Mucosa of rectum (tissue), 2 donors: ENCODE measurements around the gene COL24A1.

Experiments used
- H3K27ac ChIP-seq, 2 donors: one replicate each; pipeline ENCODE4 v1.7.0; 2013; ENCODE audit warnings: inconsistent platforms in 2 of 2, low read depth in 2 of 2, low read length in 2 of 2
- H3K27me3 ChIP-seq, 2 donors: one replicate each; pipeline ENCODE4 v1.7.0; 2013; ENCODE audit warnings: low read length in 2 of 2; ENCODE audit not compliant: control insufficient read depth in 2 of 2, insufficient read depth in 2 of 2
- H3K36me3 ChIP-seq, 2 donors: one replicate each; pipeline ENCODE4 v1.7.0; 2013; ENCODE audit warnings: low read length in 2 of 2; ENCODE audit not compliant: control insufficient read depth in 2 of 2, insufficient read depth in 2 of 2
- H3K4me1 ChIP-seq, 2 donors: one replicate each; pipeline ENCODE4 v1.7.0; 2013; ENCODE audit warnings: low read length in 2 of 2, mild to moderate bottlenecking in 1 of 2; ENCODE audit not compliant: control insufficient read depth in 2 of 2, insufficient read depth in 2 of 2
- H3K4me3 ChIP-seq, 2 donors: one replicate each; pipeline ENCODE4 v1.7.0; 2013; ENCODE audit warnings: low read length in 2 of 2
- H3K9ac ChIP-seq, 2 donors: one replicate each; pipeline ENCODE4 v1.7.0; 2013; ENCODE audit warnings: low read length in 2 of 2, low read depth in 1 of 2, mild to moderate bottlenecking in 1 of 2
- H3K9me3 ChIP-seq, 2 donors: one replicate each; pipeline ENCODE4 v1.7.0; 2013; ENCODE audit warnings: low read length in 2 of 2; ENCODE audit not compliant: control insufficient read depth in 2 of 2
- donor health status: healthy.
- donor health status: Normal muscosa, but diverticular disease.

The COL24A1 gene

GRCh38 chr1:86190873-86191272, 34.3 kb upstream of the COL24A1 start:
- Histone ChIP-seq H3K27me3 (no peaks in the 10 kb centered on the region), H3K9ac (no peak overlapping the region), H3K27ac (no peak overlapping the region), H3K36me3 (no peaks in the 10 kb centered on the region), H3K4me1 (no peaks in the 10 kb centered on the region), H3K4me3 (no peak overlapping the region), H3K9me3 (no peaks in the 10 kb centered on the region)

GRCh38 chr1:86184426-86184825, 27.9 kb upstream of the COL24A1 start:
- no peak overlapping the region for H3K4me3 ChIP-seq
- no peak overlapping the region for H3K27ac ChIP-seq
- no peaks in the 10 kb centered on the region for H3K36me3 ChIP-seq
- no peaks in the 10 kb centered on the region for H3K27me3 ChIP-seq
- no peaks in the 10 kb centered on the region for H3K4me1 ChIP-seq
- no peak overlapping the region for H3K9ac ChIP-seq
- H3K9me3 ChIP-seq = no peaks in the 10 kb centered on the region

- no peaks in the 10 kb centered on the region for H3K27me3 ChIP-seq
- no peak overlapping the region for H3K27ac ChIP-seq
- H3K4me3 ChIP-seq = no peak overlapping the region
- H3K9me3 ChIP-seq = no peaks in the 10 kb centered on the region
- no peak overlapping the region for H3K9ac ChIP-seq
- H3K36me3 ChIP-seq = no peaks in the 10 kb centered on the region
- H3K4me1 ChIP-seq = no peaks in the 10 kb centered on the region
These were observed 27.2 kb upstream of the COL24A1 start for GRCh38 chr1:86183810-86184209.

GRCh38 chr1:86176226-86176625, 19.7 kb upstream of the COL24A1 start:
- no peaks in the 10 kb centered on the region for H3K36me3 ChIP-seq
- H3K27ac ChIP-seq = no peak overlapping the region
- H3K4me3 ChIP-seq = no peak overlapping the region
- H3K27me3 ChIP-seq = no peaks in the 10 kb centered on the region
- H3K4me1 ChIP-seq = no peaks in the 10 kb centered on the region
- H3K9me3 ChIP-seq = no peaks in the 10 kb centered on the region
- no peak overlapping the region for H3K9ac ChIP-seq

- Histone ChIP-seq H3K4me1 (no peaks in the 10 kb centered on the region), H3K36me3 (no peaks in the 10 kb centered on the region), H3K9me3 (no peaks in the 10 kb centered on the region), H3K27ac (no peak overlapping the region), H3K9ac (no peak overlapping the region), H3K4me3 (no peak overlapping the region), H3K27me3 (no peaks in the 10 kb centered on the region)
These were observed 19.2 kb upstream of the COL24A1 start for GRCh38 chr1:86175756-86176155.

- Histone ChIP-seq H3K36me3 (no peaks in the 10 kb centered on the region), H3K4me3 (no peak overlapping the region), H3K9me3 (no peaks in the 10 kb centered on the region), H3K4me1 (no peaks in the 10 kb centered on the region), H3K27me3 (no peaks in the 10 kb centered on the region), H3K9ac (no peak overlapping the region), H3K27ac (no peak overlapping the region)
These were observed 13.1 kb upstream of the COL24A1 start for GRCh38 chr1:86169625-86170024.

- H3K27me3 ChIP-seq = peaks cover 18 to 22% of the 10 kb centered on the region in 2 donors
- no peaks in the 10 kb centered on the region for H3K36me3 ChIP-seq
- H3K27ac ChIP-seq = no peak overlapping the region
- no peaks in the 10 kb centered on the region for H3K4me1 ChIP-seq
- no peaks in the 10 kb centered on the region for H3K9me3 ChIP-seq
- no peak overlapping the region for H3K4me3 ChIP-seq
- no peak overlapping the region for H3K9ac ChIP-seq
These were observed 3.2 kb upstream of the COL24A1 start for GRCh38 chr1:86159800-86160199.

GRCh38 chr1:86155807-86156565, 586 bp downstream of the COL24A1 start:
- Histone ChIP-seq H3K27ac (peak overlapping the region in 1 of 2 donors; percentile 23), H3K9me3 (no peaks in the 10 kb centered on the region), H3K27me3 (peaks cover 21 to 25% of the 10 kb centered on the region in 2 donors), H3K4me1 (no peaks in the 10 kb centered on the region), H3K9ac (no peak overlapping the region), H3K4me3 (peak overlapping the region; percentile 56 to 65), H3K36me3 (no peaks in the 10 kb centered on the region)

GRCh38 chr1:86155051-86155806, 1.3 kb downstream of the COL24A1 start:
- no peaks in the 10 kb centered on the region for H3K4me1 ChIP-seq
- peaks cover 21 to 25% of the 10 kb centered on the region in 2 donors for H3K27me3 ChIP-seq
- no peak overlapping the region for H3K27ac ChIP-seq
- H3K4me3 ChIP-seq = peak overlapping the region; percentile 56 to 65
- no peaks in the 10 kb centered on the region for H3K36me3 ChIP-seq
- H3K9me3 ChIP-seq = no peaks in the 10 kb centered on the region
- H3K9ac ChIP-seq = no peak overlapping the region

GRCh38 chr1:86154571-86155050, 2.0 kb downstream of the COL24A1 start:
- Histone ChIP-seq H3K27ac (no peak overlapping the region), H3K4me3 (no peak overlapping the region), H3K36me3 (no peaks in the 10 kb centered on the region), H3K9me3 (no peaks in the 10 kb centered on the region), H3K9ac (no peak overlapping the region), H3K4me1 (no peaks in the 10 kb centered on the region), H3K27me3 (peaks cover 21 to 25% of the 10 kb centered on the region in 2 donors)
